ENCODE measurements around the gene XAB2.
"Not testable (repeated sequence)": the region's sequence is repeated elsewhere in the genome, so short reads cannot be mapped to it uniquely, and the experiment has no call there.

The XAB2 gene

GRCh38 chr19:7611541-7612279, 17.6 kb downstream of the XAB2 start:
- no peak for DNase-seq (ENCODE audit: low read depth)

- no peak for DNase-seq (ENCODE audit: low read depth)
These were observed 18.7 kb downstream of the XAB2 start for GRCh38 chr19:7610491-7611240.

DNA sequence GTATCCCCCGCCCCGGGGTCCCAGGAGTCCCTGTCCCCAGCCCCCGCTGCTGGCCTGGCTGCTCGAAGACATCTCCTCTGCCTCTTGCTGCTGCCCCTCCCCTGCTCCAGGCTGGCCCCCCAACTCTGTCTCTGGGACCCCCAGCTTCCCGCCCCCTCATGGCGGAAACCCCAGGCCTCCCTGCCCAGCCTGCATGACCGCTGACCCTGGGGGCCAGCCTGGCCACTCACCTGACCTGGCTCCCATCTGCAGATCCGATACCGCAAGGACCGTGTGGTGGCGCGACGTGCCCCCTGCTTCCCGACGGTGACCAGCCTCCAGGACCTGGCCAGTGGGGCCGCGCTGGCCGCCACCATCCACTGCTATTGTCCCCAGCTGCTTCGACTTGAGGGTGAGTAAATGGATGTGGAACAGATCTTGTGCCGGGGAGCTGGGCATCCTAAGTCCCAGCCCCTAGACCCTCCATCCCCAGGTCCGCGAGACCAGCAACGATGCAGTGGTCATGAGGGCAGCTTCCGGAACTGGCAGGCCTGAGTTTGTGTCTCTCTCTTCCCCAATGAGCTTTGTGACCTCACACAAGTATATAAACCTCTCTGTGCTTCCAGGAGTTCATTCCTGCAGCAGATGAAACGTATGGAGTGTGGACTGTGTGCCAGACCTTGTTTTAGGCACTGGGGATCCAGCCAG, 21.3 kb downstream of the XAB2 start:
- DNase-seq (ENCODE audit: low read depth) = no peak

DNA sequence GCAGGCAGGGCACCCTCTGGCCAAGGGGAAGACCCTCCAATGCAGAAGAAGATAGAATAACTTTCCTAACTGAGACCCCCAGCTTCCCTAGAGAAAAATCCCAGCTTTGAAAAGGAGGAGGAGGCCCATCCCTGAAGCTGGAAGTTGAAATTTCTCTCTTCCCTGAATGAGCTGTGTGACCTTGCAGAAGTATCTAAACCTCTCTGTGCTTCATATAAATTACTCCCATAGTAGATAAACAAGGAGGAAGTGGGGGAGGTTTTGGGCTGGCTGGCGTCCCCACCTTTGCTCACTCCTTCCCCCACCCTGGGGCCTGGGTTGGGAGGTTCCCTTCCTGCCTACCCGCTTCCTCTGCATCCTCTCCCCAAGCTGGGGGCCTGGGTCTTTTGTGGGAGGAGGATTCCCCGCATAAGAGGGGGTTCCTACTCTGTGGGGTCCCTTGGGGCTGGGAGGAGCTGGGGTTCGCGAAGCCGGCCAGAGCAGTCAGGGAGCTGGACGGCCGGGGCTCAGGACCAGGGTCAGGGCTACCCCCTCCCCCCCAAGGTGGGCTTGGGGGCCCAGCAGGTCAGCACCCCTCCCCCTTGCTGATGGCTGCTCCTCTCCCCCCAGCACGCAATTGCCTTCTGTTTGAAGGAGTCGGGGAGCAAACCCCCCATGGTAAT, 22.0 kb downstream of the XAB2 start:
- DNase-seq (ENCODE audit: low read depth) = no peak

DNA sequence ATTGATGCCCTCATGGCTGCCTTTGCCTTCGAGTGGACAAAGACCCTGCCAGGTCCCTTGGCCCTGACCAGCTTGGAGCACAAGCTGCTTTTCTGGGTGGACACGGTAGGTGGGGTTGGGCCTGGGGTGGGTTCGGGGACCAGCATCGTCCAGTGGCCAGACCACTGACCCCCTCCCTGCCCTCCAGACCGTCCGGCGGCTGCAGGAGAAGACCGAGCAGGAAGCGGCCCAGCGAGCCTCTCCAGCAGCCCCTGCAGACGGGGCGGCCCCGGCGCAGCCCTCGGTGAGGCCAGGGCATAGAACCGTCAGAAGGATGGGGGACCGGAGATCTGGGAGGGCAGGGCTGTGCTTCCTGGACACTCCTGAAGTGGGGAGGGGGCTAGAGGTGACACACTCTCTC, 23.1 kb downstream of the XAB2 start:
- no peak for DNase-seq (ENCODE audit: low read depth)

DNA sequence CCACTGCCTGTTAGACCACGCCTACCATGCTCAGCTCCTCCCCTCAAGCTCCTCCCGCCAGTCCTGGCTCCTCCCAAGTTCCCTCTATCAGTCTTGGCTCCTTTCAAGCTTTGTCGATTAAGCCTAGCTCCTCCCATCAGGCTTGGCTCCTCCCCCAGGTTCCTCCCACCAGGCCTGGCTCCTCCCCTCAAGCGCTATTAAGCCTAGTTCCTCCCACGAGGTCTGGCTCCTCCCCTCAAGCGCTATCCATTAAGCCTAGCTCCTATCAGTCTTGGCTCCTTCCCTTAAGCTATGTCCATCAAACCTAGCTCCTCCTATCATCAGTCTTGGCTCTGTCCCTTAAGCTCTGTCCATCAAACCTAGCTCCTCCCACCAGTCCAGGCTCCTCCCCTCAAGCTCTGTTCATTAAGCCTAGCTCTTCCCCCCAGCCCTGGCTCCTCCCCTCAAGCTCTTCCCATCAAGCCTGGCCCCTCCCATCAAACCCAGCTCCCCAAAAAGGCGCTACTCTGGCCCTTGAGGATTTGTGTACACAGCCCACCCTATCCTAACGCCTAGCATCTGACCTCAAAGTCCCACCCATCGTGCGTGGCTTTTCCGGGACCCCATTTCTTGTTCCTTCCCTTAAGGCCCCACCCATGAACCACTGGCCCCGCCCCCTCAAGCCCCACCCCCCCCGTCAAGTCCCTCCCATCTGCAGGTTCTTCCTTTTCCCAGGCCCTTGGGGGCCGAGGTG, 23.7 kb downstream of the XAB2 start:
- no peak for DNase-seq (ENCODE audit: low read depth)

- no peak for DNase-seq (ENCODE audit: low read depth)
These were observed 25.4 kb downstream of the XAB2 start for GRCh38 chr19:7603919-7604318.

DNA sequence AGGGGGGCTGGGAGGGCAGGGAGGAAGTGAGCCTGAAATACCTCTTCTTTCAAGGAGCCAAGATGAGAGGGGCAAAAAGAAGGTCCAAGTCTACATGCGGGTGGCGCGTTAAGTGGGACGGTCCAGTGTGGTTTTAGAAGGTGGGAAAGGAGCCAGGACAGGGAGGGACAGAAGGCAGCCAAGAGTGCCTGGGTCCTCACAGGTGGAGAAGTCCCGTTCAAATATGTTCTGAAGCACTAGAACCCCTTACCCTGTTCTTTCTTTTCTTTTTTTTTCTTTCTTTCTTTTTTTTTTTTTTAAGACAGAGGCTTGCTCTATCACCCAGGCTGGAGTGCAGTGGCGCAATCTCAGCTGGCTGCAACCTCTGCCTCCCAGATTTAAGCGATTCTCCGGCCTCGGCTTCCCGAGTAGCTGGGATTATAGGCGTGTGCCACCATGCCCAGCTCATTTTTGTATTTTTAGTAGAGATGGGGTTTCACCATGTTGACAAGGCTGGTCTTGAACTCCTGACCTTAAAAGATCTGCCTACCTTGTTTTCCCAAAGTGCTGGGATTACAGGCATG, 26.3 kb downstream of the XAB2 start:
- no peak for DNase-seq (ENCODE audit: low read depth)

GRCh38 chr19:7602240-7602934, 27.0 kb downstream of the XAB2 start:
- no peak for DNase-seq (ENCODE audit: low read depth)

DNA sequence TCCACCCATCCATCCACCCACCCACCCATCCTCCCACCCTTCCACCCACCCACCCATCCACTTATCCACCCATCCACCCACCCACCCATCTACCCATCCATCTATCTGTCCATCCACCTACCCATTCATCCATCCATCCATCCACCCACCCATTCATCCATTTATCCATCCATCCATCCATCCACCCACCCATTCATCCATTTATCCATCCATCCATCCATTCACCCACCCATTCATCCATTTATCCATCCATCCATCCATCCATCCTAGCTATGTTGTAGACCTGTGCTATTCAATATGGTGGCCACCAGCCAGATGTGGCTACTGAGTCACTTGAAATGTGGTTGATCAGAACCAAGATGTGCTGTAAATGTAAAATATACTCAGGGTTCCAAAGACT, 28.6 kb downstream of the XAB2 start:
- DNase-seq (ENCODE audit: low read depth) = no peak

GRCh38 chr19:7598180-7598579, 31.2 kb downstream of the XAB2 start:
- DNase-seq (ENCODE audit: low read depth) = no peak

GRCh38 chr19:7597689-7598088, 31.7 kb downstream of the XAB2 start:
- DNase-seq (ENCODE audit: low read depth) = no peak

- no peak for DNase-seq (ENCODE audit: low read depth)
These were observed 33.0 kb downstream of the XAB2 start for GRCh38 chr19:7596211-7596937.

DNA sequence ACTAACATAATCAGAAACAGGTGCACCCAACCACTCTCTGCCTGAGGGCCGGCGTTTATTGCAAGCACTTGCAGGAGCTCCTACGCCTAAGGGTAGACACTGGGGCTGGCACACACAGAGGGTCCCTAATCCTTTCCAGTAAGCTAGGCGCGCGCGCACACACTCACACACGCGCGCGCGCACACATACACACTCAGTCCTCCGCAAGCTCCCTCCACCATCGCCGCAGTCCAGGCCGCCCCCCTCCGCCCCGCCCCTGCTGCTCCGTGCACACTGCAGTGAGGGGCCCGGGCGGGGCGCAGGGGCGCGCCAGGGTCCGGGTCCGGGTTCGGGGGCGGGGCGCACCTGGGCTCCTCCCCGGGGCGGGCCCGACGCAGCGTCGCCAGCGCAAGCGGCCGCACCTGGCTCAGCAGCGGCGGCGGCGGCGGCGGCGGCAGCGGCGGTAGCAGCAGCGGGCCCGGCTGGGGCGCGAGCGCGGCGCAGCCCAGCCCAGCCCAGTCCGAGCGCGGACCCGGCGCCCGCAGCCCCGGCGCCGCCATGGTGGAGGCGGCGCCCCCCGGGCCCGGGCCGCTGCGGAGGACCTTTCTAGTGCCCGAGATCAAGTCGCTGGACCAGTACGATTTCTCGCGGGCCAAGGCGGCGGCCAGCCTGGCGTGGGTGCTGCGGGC, 33.7 kb downstream of the XAB2 start, which contains the start of gene CAMSAP3:
Gene CAMSAP3, plus strand, starts transcription at position 398 of the 668 bp plus-strand sequence. Its CDS starts 140 bp downstream, at position 538.
- DNase-seq (ENCODE audit: low read depth) = no peak

DNA sequence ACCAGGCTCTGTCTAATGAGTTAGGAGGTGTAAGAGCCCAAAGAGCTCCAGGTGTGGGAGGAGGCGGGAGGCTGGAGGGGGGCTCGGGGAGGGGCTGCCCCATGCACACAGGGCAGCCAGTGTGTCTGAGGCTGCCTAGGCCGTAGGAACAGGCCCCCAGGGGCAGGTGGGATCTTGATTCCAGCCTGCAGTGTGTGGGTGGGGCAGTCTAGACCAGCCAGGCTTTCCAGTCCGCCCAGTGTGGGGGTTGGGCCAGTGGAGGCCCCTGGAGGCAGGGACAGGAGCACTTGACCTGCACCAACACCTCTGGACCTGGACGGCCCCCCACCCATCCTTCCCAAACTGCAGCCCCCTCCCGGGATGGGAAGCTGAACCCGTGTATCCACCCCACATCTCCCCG, 39.1 kb downstream of the XAB2 start:
- no peak for DNase-seq (ENCODE audit: low read depth)

DNA sequence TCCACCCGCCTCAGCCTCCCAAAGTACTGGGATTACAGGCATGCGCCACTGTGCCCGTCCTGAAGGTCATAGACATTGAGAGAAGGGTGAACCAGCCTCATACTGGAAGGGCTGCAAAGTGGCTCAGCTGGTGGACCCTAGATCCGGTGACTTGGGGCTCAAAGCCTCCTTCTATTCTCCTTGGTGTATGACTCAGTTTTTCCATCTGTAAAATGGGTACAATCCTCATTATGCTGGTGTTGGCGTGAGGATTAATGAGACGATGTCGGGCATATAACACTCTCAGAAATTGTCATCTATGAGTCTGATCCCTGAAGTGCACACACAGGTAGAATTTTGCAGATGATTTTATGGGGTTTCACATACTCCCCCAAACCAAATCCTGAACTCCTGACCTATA, 39.5 kb downstream of the XAB2 start:
- DNase-seq (ENCODE audit: low read depth) = no peak

- DNase-seq (ENCODE audit: low read depth) = no peak
These were observed 46.9 kb downstream of the XAB2 start for GRCh38 chr19:7582446-7582845.

- no peak for DNase-seq (ENCODE audit: low read depth)
These were observed 50.2 kb downstream of the XAB2 start for GRCh38 chr19:7579182-7579581.

DNA sequence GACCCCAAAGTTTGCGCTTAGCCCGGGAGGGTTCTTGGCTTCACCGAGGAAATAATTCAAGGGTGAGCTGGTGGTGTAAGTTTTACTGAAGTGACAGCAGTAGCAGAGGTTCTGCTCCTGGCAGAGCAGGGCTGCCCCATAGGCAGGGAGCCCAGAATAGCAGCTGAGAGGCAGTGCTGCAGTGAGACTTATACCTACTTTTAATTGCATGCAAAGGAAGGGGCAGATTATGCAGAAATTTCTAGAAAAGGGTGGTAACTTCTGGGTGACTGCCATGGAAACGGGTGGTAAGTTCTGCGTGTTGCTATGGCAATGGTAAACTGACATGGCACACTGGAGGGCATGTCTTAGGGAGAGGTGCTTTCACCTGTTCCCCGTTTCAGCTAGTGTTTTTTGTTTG, 51.2 kb downstream of the XAB2 start:
- DNase-seq (ENCODE audit: low read depth) = no peak

GRCh38 chr19:7577422-7577821, 51.9 kb downstream of the XAB2 start:
- not testable (repeated sequence) for DNase-seq (ENCODE audit: low read depth)
